Measurements from ENCODE around the gene ACSS2.

The ACSS2 gene

GRCh38 chr20:34945315-34946077 lies 69.1 kb downstream of the ACSS2 start:
- TF ChIP-seq CTCF (IDR thresholded peaks at IDR 0.05; ENCODE audit: borderline replicate concordance, extremely low read depth, low read length, poor library complexity, severe bottlenecking) (no peak), EZH2 (IDR thresholded peaks at IDR 0.05; ENCODE audit: borderline replicate concordance, low read depth, low read length, severe bottlenecking) (no peak)
- H3K36me3 ChIP-seq (ENCODE audit: insufficient read depth, low read length) = peaks cover 70% of the 10 kb centered on the region
- no peak overlapping the region for H2AFZ ChIP-seq (ENCODE audit: low read depth, low read length)
- no peaks in the 10 kb centered on the region for H3K9me3 ChIP-seq (ENCODE audit: insufficient read depth, low read length, severe bottlenecking)
- DNase-seq (no peak), ATAC-seq (ENCODE audit: insufficient read depth, low read depth) (no peak)
- H3K4me2 ChIP-seq (ENCODE audit: insufficient read depth, low read length) = no peak overlapping the region
- H4K20me1 ChIP-seq (ENCODE audit: insufficient read depth, low read length) = no peaks in the 10 kb centered on the region
- H3K4me3 ChIP-seq (ENCODE audit: low read depth in 1 of 2, low read length in 2 of 2) = no peak overlapping the region
- no peak overlapping the region for H3K27ac ChIP-seq (ENCODE audit: low read length)
- H3K79me2 ChIP-seq (ENCODE audit: insufficient read depth, low read length) = no peaks in the 10 kb centered on the region
- H3K9ac ChIP-seq (ENCODE audit: low read depth, low read length) = no peak overlapping the region
- no peaks in the 10 kb centered on the region for H3K27me3 ChIP-seq (ENCODE audit: insufficient read depth, low read length, poor library complexity)
- H3K4me1 ChIP-seq (ENCODE audit: insufficient read depth, low read length) = no peaks in the 10 kb centered on the region

GRCh38 chr20:34946661-34947060 lies 70.2 kb downstream of the ACSS2 start:
- no peaks in the 10 kb centered on the region for H3K27me3 ChIP-seq (ENCODE audit: insufficient read depth, low read length, poor library complexity)
- no peak overlapping the region for H2AFZ ChIP-seq (ENCODE audit: low read depth, low read length)
- H3K4me1 ChIP-seq (ENCODE audit: insufficient read depth, low read length) = no peaks in the 10 kb centered on the region
- no peak overlapping the region for H3K4me3 ChIP-seq (ENCODE audit: low read depth in 1 of 2, low read length in 2 of 2)
- H3K79me2 ChIP-seq (ENCODE audit: insufficient read depth, low read length) = no peaks in the 10 kb centered on the region
- no peak overlapping the region for H3K27ac ChIP-seq (ENCODE audit: low read length)
- H3K4me2 ChIP-seq (ENCODE audit: insufficient read depth, low read length) = no peak overlapping the region
- H3K36me3 ChIP-seq (ENCODE audit: insufficient read depth, low read length) = peaks cover 71% of the 10 kb centered on the region
- ATAC-seq (ENCODE audit: insufficient read depth, low read depth) (no peak), DNase-seq (no peak)
- H3K9me3 ChIP-seq (ENCODE audit: insufficient read depth, low read length, severe bottlenecking) = no peaks in the 10 kb centered on the region
- H4K20me1 ChIP-seq (ENCODE audit: insufficient read depth, low read length) = no peaks in the 10 kb centered on the region
- no peak for TF ChIP-seq EZH2 (IDR thresholded peaks at IDR 0.05; ENCODE audit: borderline replicate concordance, low read depth, low read length, severe bottlenecking)
- TF ChIP-seq CTCF (IDR thresholded peaks at IDR 0.05; ENCODE audit: borderline replicate concordance, extremely low read depth, low read length, poor library complexity, severe bottlenecking) = no peak
- H3K9ac ChIP-seq (ENCODE audit: low read depth, low read length) = no peak overlapping the region

GRCh38 chr20:34947336-34947735 lies 70.9 kb downstream of the ACSS2 start:
- no peak for DNase-seq

More at GRCh38 chr20:34947336-34947735, 70.9 kb downstream of the ACSS2 start:
- Histone ChIP-seq H2AFZ (ENCODE audit: low read depth, low read length) (no peak overlapping the region), H3K27me3 (ENCODE audit: insufficient read depth, low read length, poor library complexity) (no peaks in the 10 kb centered on the region), H3K4me1 (ENCODE audit: insufficient read depth, low read length) (no peaks in the 10 kb centered on the region), H3K4me2 (ENCODE audit: insufficient read depth, low read length) (no peak overlapping the region), H3K36me3 (ENCODE audit: insufficient read depth, low read length) (peaks cover 69% of the 10 kb centered on the region), H3K9ac (ENCODE audit: low read depth, low read length) (no peak overlapping the region), H3K27ac (ENCODE audit: low read length) (no peak overlapping the region), H4K20me1 (ENCODE audit: insufficient read depth, low read length) (no peaks in the 10 kb centered on the region), H3K9me3 (ENCODE audit: insufficient read depth, low read length, severe bottlenecking) (no peaks in the 10 kb centered on the region), H3K4me3 (ENCODE audit: low read depth in 1 of 2, low read length in 2 of 2) (no peak overlapping the region), H3K79me2 (ENCODE audit: insufficient read depth, low read length) (no peaks in the 10 kb centered on the region)
- no peak for ATAC-seq (ENCODE audit: insufficient read depth, low read depth)
- TF ChIP-seq CTCF (IDR thresholded peaks at IDR 0.05; ENCODE audit: borderline replicate concordance, extremely low read depth, low read length, poor library complexity, severe bottlenecking) = no peak
- no peak for TF ChIP-seq EZH2 (IDR thresholded peaks at IDR 0.05; ENCODE audit: borderline replicate concordance, low read depth, low read length, severe bottlenecking)

All from DND-41 (cell line).